ENCODE data around the gene NFIC. TPM values are rescaled to one million over a fixed set of nuclear protein-coding genes. Genes with fewer than 3 reads are reported as not detected.
A peak's percentile ranks its signal among the peaks of the same experiment; 100 is the strongest.

Gene NFIC
- 56.3 and 60.5 TPM in 2 replicates for total RNA-seq (2022)
- percentile 52 among the genes with signal in this experiment for Bru-seq, nascent RNA
- percentile 64 among the genes with signal in this experiment for BruChase-seq, experiment 1, labeled RNA remaining after a 6-hour chase
- percentile 62 among the genes with signal in this experiment for BruChase-seq, experiment 2, labeled RNA remaining after a 2-hour chase
- long read RNA-seq, partial matches to known transcripts = 0 of 17 reads
- long read RNA-seq, other reads (novel, unspliced or antisense) = 17 of 17 reads

- BruUV-seq (replicated peaks) = no TSS peak
- peaks cover 30% of the 10 kb centered on the region for H3K4me1 Mint-ChIP-seq (ENCODE audit: low read depth, unreplicated experiment)
- H3K36me3 Mint-ChIP-seq (ENCODE audit: insufficient read depth, unreplicated experiment) = peaks cover 33% of the 10 kb centered on the region
- peak within 1 kb of the TSS; percentile 14 for H3K4me3 Mint-ChIP-seq (ENCODE audit: low read depth, unreplicated experiment)
- CTCF ChIA-PET = interaction anchor here (0.6 to 0.8 kb wide), 2 partner anchors 65 to 134 kb away, joined by 3 to 7 read pairs; no protein-coding TSS in a partner anchor
- intact Hi-C loops (cut with micrococcal nuclease; ENCODE audit: unreplicated experiment) = no loop called here
- H3K27me3 Mint-ChIP-seq (ENCODE audit: unreplicated experiment) = no peaks in the 10 kb centered on the region
- TF ChIP-seq CTCF (IDR thresholded peaks at IDR 0.05; ENCODE audit: unreplicated experiment) = no peak
- H3K27ac Mint-ChIP-seq (ENCODE audit: unreplicated experiment) = peak within 1 kb of the TSS; percentile 86
- no peaks in the 10 kb centered on the region for H3K9me3 Mint-ChIP-seq (ENCODE audit: low read depth, unreplicated experiment)
- peak; percentile 52 for DNase-seq
Observed at GRCh38 chr19:3365836-3366752, at the start of gene NFIC. Gene NFIC, plus strand, starts transcription at chr19:3366583. Its CDS starts 54 bp downstream, at chr19:3366637.

- no peaks in the 10 kb centered on the region for H3K9me3 Mint-ChIP-seq (ENCODE audit: low read depth, unreplicated experiment)
- peaks cover 3% of the 10 kb centered on the region for H3K36me3 Mint-ChIP-seq (ENCODE audit: insufficient read depth, unreplicated experiment)
- peaks cover 69% of the 10 kb centered on the region for H3K27me3 Mint-ChIP-seq (ENCODE audit: unreplicated experiment)
- intact Hi-C loops (cut with micrococcal nuclease; ENCODE audit: unreplicated experiment) = no loop called here
- no peak overlapping the region for H3K27ac Mint-ChIP-seq (ENCODE audit: unreplicated experiment)
- CTCF ChIA-PET = interaction anchor here (0.5 kb wide), 2 partner anchors 46 to 156 kb away, joined by 3 to 4 read pairs; no protein-coding TSS in a partner anchor
- no peak for TF ChIP-seq CTCF (IDR thresholded peaks at IDR 0.05; ENCODE audit: unreplicated experiment)
- H3K4me3 Mint-ChIP-seq (ENCODE audit: low read depth, unreplicated experiment) = no peak overlapping the region
- peaks cover 8% of the 10 kb centered on the region for H3K4me1 Mint-ChIP-seq (ENCODE audit: low read depth, unreplicated experiment)
- BruUV-seq (replicated peaks) = no TSS peak
- DNase-seq = no peak
Observed at GRCh38 chr19:3316659-3317207, 49.6 kb upstream of the NFIC start.

- no peak overlapping the region for H3K4me3 Mint-ChIP-seq (ENCODE audit: low read depth, unreplicated experiment)
- no TSS peak for BruUV-seq (replicated peaks)
- H3K36me3 Mint-ChIP-seq (ENCODE audit: insufficient read depth, unreplicated experiment) = peaks cover 3% of the 10 kb centered on the region
- H3K4me1 Mint-ChIP-seq (ENCODE audit: low read depth, unreplicated experiment) = peaks cover 8% of the 10 kb centered on the region
- no peak overlapping the region for H3K27ac Mint-ChIP-seq (ENCODE audit: unreplicated experiment)
- TF ChIP-seq CTCF (IDR thresholded peaks at IDR 0.05; ENCODE audit: unreplicated experiment) = no peak
- CTCF ChIA-PET = no interaction called here
- H3K9me3 Mint-ChIP-seq (ENCODE audit: low read depth, unreplicated experiment) = peaks cover 5% of the 10 kb centered on the region
- intact Hi-C loops (cut with micrococcal nuclease; ENCODE audit: unreplicated experiment) = no loop called here
- no peak for DNase-seq
- peaks cover 60% of the 10 kb centered on the region for H3K27me3 Mint-ChIP-seq (ENCODE audit: unreplicated experiment)
Observed at GRCh38 chr19:3319643-3320353, 46.6 kb upstream of the NFIC start.

GRCh38 chr19:3320354-3320670, 46.1 kb upstream of the NFIC start:
- Mint-ChIP-seq H3K9me3 (ENCODE audit: low read depth, unreplicated experiment) (peaks cover 5% of the 10 kb centered on the region), H3K27ac (ENCODE audit: unreplicated experiment) (no peak overlapping the region), H3K27me3 (ENCODE audit: unreplicated experiment) (peaks cover 58% of the 10 kb centered on the region), H3K36me3 (ENCODE audit: insufficient read depth, unreplicated experiment) (peaks cover 3% of the 10 kb centered on the region), H3K4me3 (ENCODE audit: low read depth, unreplicated experiment) (no peak overlapping the region), H3K4me1 (ENCODE audit: low read depth, unreplicated experiment) (peaks cover 8% of the 10 kb centered on the region)
- BruUV-seq (replicated peaks) = no TSS peak
- intact Hi-C loops (cut with micrococcal nuclease; ENCODE audit: unreplicated experiment) = no loop called here
- CTCF ChIA-PET = no interaction called here
- no peak for TF ChIP-seq CTCF (IDR thresholded peaks at IDR 0.05; ENCODE audit: unreplicated experiment)
- no peak for DNase-seq

Measured in Calu3 (cell line).